Measurements from ENCODE around the gene KRTAP10-8. TPM values are rescaled to one million over a fixed set of nuclear protein-coding genes. Genes with fewer than 3 reads are reported as not detected.
"Not testable (repeated sequence)": the region's sequence is repeated elsewhere in the genome, so short reads cannot be mapped to it uniquely, and the experiment has no call there.

The KRTAP10-8 gene
- polyA plus RNA-seq, 6 donors from 2014 or later, result not detected

- peaks cover 15 to 56% of the 10 kb centered on the region in 2 donors for H3K36me3 Mint-ChIP-seq
- H3K27me3 Mint-ChIP-seq, result peaks cover 31 to 69% (median 69%) of the 10 kb centered on the region in 3 donors
- peaks cover 22 to 46% (median 37%) of the 10 kb centered on the region in 7 donors for H3K9me3 Mint-ChIP-seq
- H3K4me3 Mint-ChIP-seq, result no peak overlapping the region
- ATAC-seq (ENCODE audit: low read depth in 2 of 2) (no peak), DNase-seq (no peak)
- peak overlapping the region in 1 of 6 donors; percentile 35 for H3K27ac Mint-ChIP-seq
- no peaks in the 10 kb centered on the region for H3K4me1 Mint-ChIP-seq
These were observed 28.6 kb upstream of the KRTAP10-8 start for GRCh38 chr21:44583089-44583799.

GRCh38 chr21:44583800-44584147, 28.1 kb upstream of the KRTAP10-8 start:
- ATAC-seq (ENCODE audit: low read depth in 2 of 2), result no peak
- Mint-ChIP-seq H3K4me1 (no peaks in the 10 kb centered on the region), H3K36me3 (peaks cover 14 to 55% of the 10 kb centered on the region in 2 donors), H3K27me3 (peaks cover 31 to 69% (median 66%) of the 10 kb centered on the region in 3 donors), H3K9me3 (peaks cover 22 to 43% (median 36%) of the 10 kb centered on the region in 7 donors), H3K4me3 (no peak overlapping the region), H3K27ac (no peak overlapping the region)
- no peak for DNase-seq

- peaks cover 9 to 34% of the 10 kb centered on the region in 2 donors for H3K36me3 Mint-ChIP-seq
- H3K4me1 Mint-ChIP-seq, result no peaks in the 10 kb centered on the region
- DNase-seq (no peak), ATAC-seq (ENCODE audit: low read depth in 2 of 2) (no peak)
- no peak overlapping the region for H3K27ac Mint-ChIP-seq
- H3K4me3 Mint-ChIP-seq, result no peak overlapping the region
- peaks cover 11 to 32% (median 25%) of the 10 kb centered on the region in 7 donors for H3K9me3 Mint-ChIP-seq
- H3K27me3 Mint-ChIP-seq, result peaks cover 34 to 66% (median 64%) of the 10 kb centered on the region in 3 donors
These were observed 26.0 kb upstream of the KRTAP10-8 start for GRCh38 chr21:44585892-44586291.

DNA sequence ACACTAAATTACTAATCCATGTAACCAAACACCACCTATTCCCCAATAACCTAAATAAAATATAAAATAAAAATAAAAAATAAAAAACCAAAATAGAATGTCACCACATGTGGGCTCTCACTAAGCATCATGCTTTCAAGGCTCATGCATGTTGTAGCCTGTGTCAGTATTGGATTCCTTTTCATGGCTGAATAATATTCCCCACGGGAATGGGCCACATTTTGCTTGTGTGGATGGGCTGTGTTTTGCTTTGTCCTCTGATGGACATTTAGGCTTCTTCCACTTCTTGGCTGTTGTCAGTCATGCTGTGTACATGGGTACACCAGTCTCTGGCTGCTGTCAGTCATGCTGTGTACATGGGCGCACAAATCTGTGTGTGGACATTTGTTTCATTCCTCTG, 22.8 kb upstream of the KRTAP10-8 start:
- Mint-ChIP-seq H3K9me3 (peaks cover 0 to 7% (median 4%) of the 10 kb centered on the region in 7 donors), H3K27me3 (peaks cover 33 to 71% (median 60%) of the 10 kb centered on the region in 3 donors), H3K4me1 (no peaks in the 10 kb centered on the region), H3K4me3 (no peak overlapping the region), H3K27ac (no peak overlapping the region), H3K36me3 (peaks cover 0 to 10% of the 10 kb centered on the region in 2 donors)
- ATAC-seq (ENCODE audit: low read depth in 2 of 2), result no peak
- no peak for DNase-seq

GRCh38 chr21:44589586-44590305, 22.1 kb upstream of the KRTAP10-8 start:
- no peaks in the 10 kb centered on the region for H3K4me1 Mint-ChIP-seq
- peaks cover 28 to 64% (median 54%) of the 10 kb centered on the region in 3 donors for H3K27me3 Mint-ChIP-seq
- no peak for ATAC-seq (ENCODE audit: low read depth in 2 of 2)
- peaks cover 0 to 7% (median 2%) of the 10 kb centered on the region in 7 donors for H3K9me3 Mint-ChIP-seq
- DNase-seq, result no peak
- peaks cover 0 to 10% of the 10 kb centered on the region in 2 donors for H3K36me3 Mint-ChIP-seq
- H3K27ac Mint-ChIP-seq, result no peak overlapping the region
- no peak overlapping the region for H3K4me3 Mint-ChIP-seq

GRCh38 chr21:44590311-44590721, 21.6 kb upstream of the KRTAP10-8 start:
- no peaks in the 10 kb centered on the region for H3K4me1 Mint-ChIP-seq
- H3K9me3 Mint-ChIP-seq, result peaks cover 0 to 5% (median 2%) of the 10 kb centered on the region in 7 donors
- peaks cover 25 to 60% (median 48%) of the 10 kb centered on the region in 3 donors for H3K27me3 Mint-ChIP-seq
- H3K36me3 Mint-ChIP-seq, result peaks cover 0 to 7% of the 10 kb centered on the region in 2 donors
- no peak for DNase-seq
- no peak for ATAC-seq (ENCODE audit: low read depth in 2 of 2)
- H3K27ac Mint-ChIP-seq, result no peak overlapping the region
- H3K4me3 Mint-ChIP-seq, result no peak overlapping the region

DNA sequence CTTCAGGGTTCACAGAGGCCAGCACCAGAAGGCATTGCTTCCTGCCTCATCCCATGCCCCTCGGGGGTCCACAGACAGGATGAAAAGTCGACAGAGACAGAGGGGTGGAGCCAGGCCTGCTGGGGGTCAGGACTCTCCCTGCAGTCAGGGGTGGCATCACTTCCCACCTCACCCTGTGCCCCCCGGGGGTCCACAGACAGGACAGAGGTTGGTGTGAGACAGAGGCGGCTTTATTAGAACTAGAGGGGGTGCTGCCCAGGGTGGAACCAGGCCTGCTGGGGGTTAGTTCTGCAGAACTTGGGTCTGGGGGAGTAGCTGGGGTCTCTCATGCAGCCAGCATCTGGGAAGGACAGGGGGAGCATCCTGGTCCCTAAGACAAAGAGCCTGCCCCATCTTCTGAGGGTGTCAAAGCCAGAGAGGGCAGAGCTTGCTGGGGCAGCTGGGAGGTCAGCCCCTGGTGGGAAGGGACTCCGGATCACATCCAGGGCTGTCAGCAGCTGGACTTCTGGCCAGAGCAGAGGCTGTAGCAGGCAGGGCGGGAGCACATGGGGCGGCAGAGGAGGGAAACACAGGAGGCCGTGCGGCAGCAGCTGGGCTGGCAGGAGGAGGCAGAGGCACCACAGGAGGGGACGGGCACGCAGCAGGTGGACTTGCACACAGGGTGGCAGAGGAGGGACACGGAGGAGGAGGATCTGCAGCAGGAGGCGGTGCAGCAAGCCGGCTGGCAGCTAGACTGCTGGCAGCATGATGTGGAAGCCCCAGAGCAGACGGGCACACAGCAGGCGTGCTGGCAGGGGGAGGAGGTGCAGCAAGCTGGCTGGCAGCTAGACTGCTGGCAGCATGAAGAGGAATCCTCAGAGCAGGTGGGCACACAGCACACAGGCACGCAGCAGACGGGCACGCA, 20.7 kb upstream of the KRTAP10-8 start:
- DNase-seq; H3K4me3 Mint-ChIP-seq; ATAC-seq (ENCODE audit: low read depth in 2 of 2); H3K9me3 Mint-ChIP-seq; H3K36me3 Mint-ChIP-seq; H3K4me1 Mint-ChIP-seq; H3K27ac Mint-ChIP-seq: not testable (repeated sequence)
- peaks cover 17 to 52% (median 40%) of the 10 kb centered on the region in 3 donors for H3K27me3 Mint-ChIP-seq

- H3K4me1 Mint-ChIP-seq; ATAC-seq (ENCODE audit: low read depth in 2 of 2); H3K4me3 Mint-ChIP-seq; H3K36me3 Mint-ChIP-seq; H3K27ac Mint-ChIP-seq; DNase-seq; H3K9me3 Mint-ChIP-seq: not testable (repeated sequence)
- H3K27me3 Mint-ChIP-seq, result peaks cover 12 to 46% (median 34%) of the 10 kb centered on the region in 3 donors
These were observed 20.1 kb upstream of the KRTAP10-8 start for GRCh38 chr21:44591801-44592130.

GRCh38 chr21:44592446-44593311, 19.2 kb upstream of the KRTAP10-8 start, which contains the start of gene KRTAP10-6:
KRTAP10-6 (minus strand) TSS chr21:44592505; CDS start chr21:44592484, 21 bp downstream.
- ATAC-seq (ENCODE audit: low read depth in 2 of 2) (no peak), DNase-seq (no peak)
- H3K27ac Mint-ChIP-seq, result no peak within 1 kb of the TSS
- no peak within 1 kb of the TSS for H3K4me3 Mint-ChIP-seq
- H3K4me1 Mint-ChIP-seq, result no peaks in the 10 kb centered on the region
- H3K9me3 Mint-ChIP-seq, result peaks cover 0 to 2% (median 0%) of the 10 kb centered on the region in 7 donors
- H3K36me3 Mint-ChIP-seq, result no peaks in the 10 kb centered on the region
- H3K27me3 Mint-ChIP-seq, result peaks cover 3 to 38% (median 30%) of the 10 kb centered on the region in 3 donors

DNA sequence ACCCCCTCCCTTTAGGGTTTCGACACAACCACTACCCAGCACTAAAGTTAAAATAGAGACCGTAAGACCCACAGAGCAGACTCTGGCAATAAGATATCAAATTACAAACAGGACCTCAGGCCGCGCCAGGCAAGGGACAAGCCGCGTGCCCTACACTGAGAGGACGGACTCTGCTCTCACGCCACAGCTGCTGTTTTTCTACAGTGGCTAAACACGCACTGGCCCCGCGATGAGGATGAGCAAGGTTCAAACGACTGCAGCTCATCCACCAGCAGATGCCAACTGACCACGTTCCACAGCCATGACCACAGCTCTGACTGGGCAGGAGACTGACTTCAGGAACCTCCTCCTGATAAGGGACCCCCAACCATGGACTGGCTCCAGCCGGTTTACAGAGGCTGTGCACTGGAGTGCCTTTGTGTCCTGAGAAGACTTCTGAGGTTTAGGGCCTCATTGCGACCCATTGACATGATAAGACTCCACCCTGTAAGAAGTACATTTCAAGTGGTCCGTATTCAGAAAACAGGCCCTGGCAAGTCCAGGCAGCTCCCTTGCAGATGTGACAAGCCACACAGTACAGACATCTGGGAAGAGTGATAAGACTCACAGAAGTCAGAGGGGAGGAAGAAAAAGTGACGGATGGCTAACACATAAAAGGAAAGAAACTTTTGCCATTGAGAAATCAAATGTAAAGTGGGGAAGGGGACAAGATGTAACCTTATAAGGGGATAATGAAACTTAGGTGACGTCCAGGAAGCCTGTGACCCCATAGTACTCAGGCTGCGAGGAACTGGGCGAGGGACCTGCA, 18.1 kb upstream of the KRTAP10-8 start:
- H3K4me3 Mint-ChIP-seq, result no peak overlapping the region
- peaks cover 4 to 10% (median 5%) of the 10 kb centered on the region in 7 donors for H3K9me3 Mint-ChIP-seq
- H3K36me3 Mint-ChIP-seq, result peaks cover 0 to 9% of the 10 kb centered on the region in 2 donors
- H3K27ac Mint-ChIP-seq, result peak overlapping the region in 2 of 6 donors; percentile 7 to 12
- ATAC-seq (ENCODE audit: low read depth in 2 of 2) (no peak), DNase-seq (no peak)
- H3K4me1 Mint-ChIP-seq, result no peaks in the 10 kb centered on the region
- H3K27me3 Mint-ChIP-seq, result peaks cover 9 to 42% (median 41%) of the 10 kb centered on the region in 3 donors

DNA sequence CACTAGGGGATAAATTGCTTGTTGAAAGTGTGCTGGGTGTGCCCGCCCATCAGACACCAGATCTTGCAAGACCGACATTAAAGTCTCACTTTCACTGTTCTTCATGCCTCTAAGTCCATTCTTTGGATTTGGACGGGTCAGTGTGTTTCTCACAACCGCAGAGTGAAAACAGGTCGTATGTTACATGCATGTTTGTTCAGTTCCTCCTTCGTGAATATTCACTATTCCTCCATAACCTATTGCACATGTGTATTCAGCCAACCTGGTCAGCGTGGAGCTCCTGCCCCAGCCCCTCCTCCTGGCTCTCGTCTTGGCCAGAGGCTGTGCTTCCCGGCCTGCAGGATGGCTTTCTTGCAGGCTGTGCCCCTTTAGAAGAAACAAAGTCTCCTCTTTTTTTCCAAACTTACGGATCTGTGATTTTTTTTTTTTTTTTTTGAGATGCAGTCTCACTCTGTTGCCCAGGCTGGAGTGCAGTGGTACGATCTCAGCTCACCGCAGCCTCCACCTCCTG, 17.4 kb upstream of the KRTAP10-8 start:
- ATAC-seq (ENCODE audit: low read depth in 2 of 2) (no peak), DNase-seq (no peak)
- H3K4me3 Mint-ChIP-seq, result peak overlapping the region in 1 of 8 donors; percentile 26
- no peaks in the 10 kb centered on the region for H3K4me1 Mint-ChIP-seq
- peak overlapping the region in 1 of 6 donors; percentile 44 for H3K27ac Mint-ChIP-seq
- peaks cover 4 to 15% (median 7%) of the 10 kb centered on the region in 7 donors for H3K9me3 Mint-ChIP-seq
- H3K36me3 Mint-ChIP-seq, result peaks cover 0 to 11% of the 10 kb centered on the region in 2 donors
- H3K27me3 Mint-ChIP-seq, result peaks cover 7 to 41% (median 41%) of the 10 kb centered on the region in 3 donors
